Osteocyte (in vitro differentiated cells): Measurements from ENCODE around the gene SPINT2. TPM values are rescaled to one million over a fixed set of nuclear protein-coding genes. Genes with fewer than 3 reads are reported as not detected.

Experiments
- DNase-seq: peaks from one replicate; pipeline ENCODE4 v3.0.0; 2021; ENCODE audit warnings: mixed read lengths; ENCODE audit not compliant: unreplicated experiment; ENCODE audit errors: extremely low spot score
- H3K27ac Mint-ChIP-seq: one replicate; pipeline ENCODE4 v1.8.0; 2021; ENCODE audit warnings: mild to moderate bottlenecking, mixed read lengths; ENCODE audit not compliant: unreplicated experiment
- H3K27me3 Mint-ChIP-seq: one replicate; pipeline ENCODE4 v1.8.0; 2021; ENCODE audit warnings: mixed read lengths; ENCODE audit not compliant: unreplicated experiment
- H3K36me3 Mint-ChIP-seq: one replicate; pipeline ENCODE4 v1.8.0; 2021; ENCODE audit warnings: mixed read lengths; ENCODE audit not compliant: unreplicated experiment
- H3K4me1 Mint-ChIP-seq: one replicate; pipeline ENCODE4 v1.8.0; 2021; ENCODE audit warnings: mixed read lengths; ENCODE audit not compliant: unreplicated experiment
- H3K4me3 Mint-ChIP-seq: one replicate; pipeline ENCODE4 v1.8.0; 2021; ENCODE audit warnings: mild to moderate bottlenecking, moderate library complexity, mixed read lengths; ENCODE audit not compliant: unreplicated experiment
- H3K9me3 Mint-ChIP-seq: one replicate; pipeline ENCODE4 v1.8.0; 2021; ENCODE audit warnings: mixed read lengths; ENCODE audit not compliant: unreplicated experiment
- total RNA-seq: library from RNA; stranded (reverse); gene quantifications from 2 replicates; pipeline ENCODE4 v1.2.1, GENCODE V29; 2021
- TF ChIP-seq, protein P1 (sequence below): fragments of 200-600 bp; sonication (generic); IDR thresholded peaks from 2 replicates; pipeline ENCODE4 v1.5.0; 2021; ENCODE audit warnings: antibody characterized with exemption, mild to moderate bottlenecking, moderate library complexity

Gene SPINT2
- total RNA-seq, 1 donor from 2014 or later = 30.4 TPM

DNA sequence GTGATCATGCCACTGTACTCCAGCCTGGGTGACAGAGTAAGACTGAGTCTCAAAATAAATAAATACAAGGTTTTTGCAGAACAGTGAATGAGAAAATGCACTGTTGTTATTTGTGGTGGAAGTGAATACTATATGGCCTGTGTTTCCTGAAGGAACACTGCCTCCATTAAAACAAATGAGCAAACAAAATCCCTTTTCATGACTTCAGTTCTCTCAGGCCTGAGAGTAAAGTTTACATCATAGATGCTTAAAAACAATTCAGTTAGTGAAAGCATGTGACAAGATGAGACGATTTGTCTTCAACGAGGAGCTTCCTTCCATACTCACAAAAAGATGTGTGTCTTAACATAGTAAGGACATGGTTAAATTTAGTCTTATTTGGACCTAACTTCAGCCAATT lies 14.4 kb downstream of the SPINT2 start:
- Mint-ChIP-seq H3K4me3 (no peak overlapping the region), H3K9me3 (no peaks in the 10 kb centered on the region), H3K27ac (peak overlapping the region; percentile 93), H3K36me3 (no peaks in the 10 kb centered on the region), H3K4me1 (peaks cover 32% of the 10 kb centered on the region), H3K27me3 (no peaks in the 10 kb centered on the region)
- TF ChIP-seq, protein P1, sequence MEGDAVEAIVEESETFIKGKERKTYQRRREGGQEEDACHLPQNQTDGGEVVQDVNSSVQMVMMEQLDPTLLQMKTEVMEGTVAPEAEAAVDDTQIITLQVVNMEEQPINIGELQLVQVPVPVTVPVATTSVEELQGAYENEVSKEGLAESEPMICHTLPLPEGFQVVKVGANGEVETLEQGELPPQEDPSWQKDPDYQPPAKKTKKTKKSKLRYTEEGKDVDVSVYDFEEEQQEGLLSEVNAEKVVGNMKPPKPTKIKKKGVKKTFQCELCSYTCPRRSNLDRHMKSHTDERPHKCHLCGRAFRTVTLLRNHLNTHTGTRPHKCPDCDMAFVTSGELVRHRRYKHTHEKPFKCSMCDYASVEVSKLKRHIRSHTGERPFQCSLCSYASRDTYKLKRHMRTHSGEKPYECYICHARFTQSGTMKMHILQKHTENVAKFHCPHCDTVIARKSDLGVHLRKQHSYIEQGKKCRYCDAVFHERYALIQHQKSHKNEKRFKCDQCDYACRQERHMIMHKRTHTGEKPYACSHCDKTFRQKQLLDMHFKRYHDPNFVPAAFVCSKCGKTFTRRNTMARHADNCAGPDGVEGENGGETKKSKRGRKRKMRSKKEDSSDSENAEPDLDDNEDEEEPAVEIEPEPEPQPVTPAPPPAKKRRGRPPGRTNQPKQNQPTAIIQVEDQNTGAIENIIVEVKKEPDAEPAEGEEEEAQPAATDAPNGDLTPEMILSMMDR = no peak
- DNase-seq = no peak

DNA sequence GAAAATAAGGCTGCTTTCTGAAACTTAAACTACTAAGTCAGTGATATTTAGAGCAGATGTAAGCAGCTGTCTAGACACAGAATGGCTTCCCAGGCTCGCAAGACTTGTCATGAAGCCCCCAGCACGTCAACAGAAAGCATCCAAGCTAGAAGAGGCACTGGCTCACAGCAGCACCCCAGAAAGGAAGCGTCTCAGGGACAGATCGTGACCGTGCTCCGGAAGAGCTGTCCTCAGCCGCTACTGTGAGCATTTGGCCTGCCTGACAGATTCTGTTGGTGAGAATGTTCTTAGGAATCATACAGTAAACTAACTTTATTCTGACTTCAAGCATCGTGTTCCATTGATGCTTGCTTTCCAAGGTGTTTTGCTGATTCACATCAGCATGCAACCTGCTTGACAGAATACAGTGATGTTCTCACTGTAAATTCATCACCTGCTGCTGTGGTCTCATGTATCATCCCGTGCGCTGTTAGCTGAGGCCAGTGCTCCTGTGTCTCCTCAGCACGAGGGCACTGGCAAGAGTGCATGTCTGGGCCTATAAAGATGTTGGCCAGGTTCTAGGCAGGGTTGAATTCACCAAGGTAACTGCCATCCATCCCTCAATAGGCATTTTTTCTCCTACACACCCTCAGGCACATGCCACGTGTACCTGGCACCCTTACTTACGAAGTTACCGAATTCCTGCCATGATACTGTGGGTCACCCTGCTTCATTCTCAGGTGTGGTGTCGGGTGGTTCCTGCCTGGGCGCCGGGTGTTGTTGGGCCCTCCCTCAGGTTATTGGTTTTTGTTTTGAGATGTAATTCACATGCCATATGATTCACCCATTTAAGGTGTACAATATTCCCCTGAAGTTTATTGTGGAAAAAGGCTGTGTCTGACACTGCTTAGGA lies 15.9 kb downstream of the SPINT2 start:
- no peak for DNase-seq
- no peak overlapping the region for H3K27ac Mint-ChIP-seq
- TF ChIP-seq, protein P1 = no peak

DNA sequence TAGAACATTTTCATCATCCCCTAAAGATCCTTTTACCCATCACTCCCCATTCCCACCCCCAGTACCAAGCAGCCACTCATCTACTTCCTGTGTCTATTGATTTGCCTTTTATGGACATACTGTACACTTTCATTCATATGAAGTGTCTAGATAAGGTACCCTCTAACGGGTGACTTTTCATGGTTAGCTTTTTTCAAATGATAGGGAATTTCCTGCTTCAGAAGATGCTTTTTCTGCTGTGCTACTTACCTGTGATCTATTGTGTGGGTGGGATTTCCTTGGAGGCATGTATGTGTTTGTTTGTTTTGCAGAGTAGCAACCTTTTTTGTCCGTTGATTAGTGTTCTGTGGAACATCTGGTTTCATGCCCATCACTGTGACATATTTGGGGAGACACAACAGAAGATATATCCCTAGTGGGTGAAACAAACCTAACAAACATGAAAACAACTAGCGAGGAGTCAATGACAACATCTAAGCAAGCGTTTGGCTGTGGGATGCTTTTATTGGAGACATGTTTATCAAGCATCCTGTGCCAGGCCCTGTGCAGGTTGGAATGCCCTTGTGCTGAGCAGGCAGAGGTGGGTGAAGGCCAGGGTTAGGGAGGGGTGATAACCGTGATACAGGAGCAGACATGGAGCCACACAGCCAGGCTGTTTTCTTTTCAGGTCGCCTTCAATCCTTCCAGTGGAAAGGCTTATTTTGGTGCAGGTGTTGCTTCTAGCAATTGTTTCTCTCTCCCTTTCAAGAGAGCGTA lies 17.6 kb downstream of the SPINT2 start:
- H3K4me3 Mint-ChIP-seq = no peak overlapping the region
- DNase-seq = no peak
- no peak overlapping the region for H3K27ac Mint-ChIP-seq

More for the DNA sequence above, 15.9 kb downstream of the SPINT2 start:
- H3K4me3 Mint-ChIP-seq = no peak overlapping the region
- no peaks in the 10 kb centered on the region for H3K36me3 Mint-ChIP-seq
- H3K27me3 Mint-ChIP-seq = no peaks in the 10 kb centered on the region
- H3K4me1 Mint-ChIP-seq = peaks cover 34% of the 10 kb centered on the region
- no peaks in the 10 kb centered on the region for H3K9me3 Mint-ChIP-seq

DNA sequence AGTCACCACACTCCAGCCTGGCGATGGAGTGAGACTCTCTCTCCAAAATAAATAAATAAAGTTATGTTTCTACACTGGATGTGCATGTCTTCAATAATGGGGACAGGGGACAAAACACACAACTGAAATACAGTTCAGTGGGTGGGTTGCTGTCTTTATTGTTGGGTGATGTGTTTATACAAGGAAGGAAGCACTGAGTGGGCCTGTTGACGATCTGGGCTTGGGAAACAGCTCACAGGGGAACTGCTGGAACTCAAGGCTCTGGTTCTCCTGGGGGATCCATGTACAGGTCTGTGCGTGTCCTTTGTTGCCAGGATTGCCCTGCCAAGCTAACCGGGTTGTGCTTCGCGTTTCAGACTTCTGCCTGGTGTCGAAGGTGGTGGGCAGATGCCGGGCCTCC lies 18.9 kb downstream of the SPINT2 start:
- H3K9me3 Mint-ChIP-seq = no peaks in the 10 kb centered on the region
- TF ChIP-seq, protein P1 = no peak
- no peaks in the 10 kb centered on the region for H3K27me3 Mint-ChIP-seq
- peaks cover 29% of the 10 kb centered on the region for H3K4me1 Mint-ChIP-seq
- DNase-seq = no peak
- H3K4me3 Mint-ChIP-seq = no peak overlapping the region
- H3K36me3 Mint-ChIP-seq = no peaks in the 10 kb centered on the region
- H3K27ac Mint-ChIP-seq = no peak overlapping the region

More for the DNA sequence above, 17.6 kb downstream of the SPINT2 start:
- Mint-ChIP-seq H3K9me3 (no peaks in the 10 kb centered on the region), H3K36me3 (no peaks in the 10 kb centered on the region), H3K4me1 (peaks cover 36% of the 10 kb centered on the region), H3K27me3 (no peaks in the 10 kb centered on the region)
- TF ChIP-seq, protein P1 = no peak

DNA sequence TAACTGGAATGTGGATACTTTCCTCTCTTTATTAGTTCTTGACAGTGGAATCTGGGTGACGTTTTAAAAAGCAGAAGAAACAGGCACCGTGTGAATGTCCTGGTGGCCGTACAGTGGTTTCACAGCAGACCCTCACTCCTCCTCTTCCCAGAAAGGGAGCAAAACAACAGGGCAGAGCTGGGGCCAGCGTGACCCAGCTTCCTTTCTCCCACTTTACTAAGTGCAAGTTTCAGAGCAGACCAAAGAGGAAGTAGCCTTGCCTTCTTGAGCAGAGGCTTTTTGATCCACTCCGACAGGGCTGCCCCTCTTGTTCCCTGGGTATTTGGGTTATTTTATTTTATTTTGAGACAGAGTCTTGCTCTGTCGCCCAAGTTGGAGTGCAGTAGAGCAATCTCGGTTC lies 20.0 kb downstream of the SPINT2 start:
- no peak overlapping the region for H3K4me3 Mint-ChIP-seq

More for the DNA sequence above, 20.0 kb downstream of the SPINT2 start:
- TF ChIP-seq, protein P1 = no peak
- no peak for DNase-seq
- H3K9me3 Mint-ChIP-seq = no peaks in the 10 kb centered on the region
- peaks cover 24% of the 10 kb centered on the region for H3K4me1 Mint-ChIP-seq
- H3K27me3 Mint-ChIP-seq = no peaks in the 10 kb centered on the region
- no peaks in the 10 kb centered on the region for H3K36me3 Mint-ChIP-seq
- no peak overlapping the region for H3K27ac Mint-ChIP-seq
